ENCODE results near the gene TOMM20. TPM values are rescaled to one million over a fixed set of nuclear protein-coding genes. Genes with fewer than 3 reads are reported as not detected.

TOMM20 gene
- total RNA-seq, 1 donor from 2014 or later: 212 TPM

DNA sequence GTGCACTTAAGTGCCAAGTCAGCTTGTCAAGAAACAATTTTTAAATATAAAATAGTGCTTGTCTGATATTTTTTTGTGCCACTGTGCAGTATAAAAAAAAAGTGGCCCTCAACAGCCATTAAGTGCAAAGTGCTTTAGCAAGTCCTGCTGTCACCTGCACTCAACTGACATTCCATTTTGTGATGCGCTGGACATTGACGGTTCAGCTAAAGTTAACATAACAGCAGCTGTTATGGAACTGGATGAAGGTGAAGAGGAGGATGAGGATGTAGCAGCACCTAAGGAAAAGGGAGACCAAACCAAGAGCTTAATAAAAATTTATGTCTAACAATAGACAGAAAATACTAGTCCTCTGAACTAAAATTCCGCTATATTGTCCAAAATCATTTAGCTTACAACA is 39.7 kb upstream of the TOMM20 start:
- Histone ChIP-seq H3K9me3 (ENCODE audit: low read depth) (no peaks in the 10 kb centered on the region), H3F3A (ENCODE audit: low read depth) (peaks cover 42% of the 10 kb centered on the region), H3K9ac (no peak overlapping the region), H3K79me2 (ENCODE audit: low read depth) (no peaks in the 10 kb centered on the region), H3K4me2 (no peak overlapping the region), H3K36me3 (peaks cover 28% of the 10 kb centered on the region), H4K20me1 (ENCODE audit: low read depth) (no peaks in the 10 kb centered on the region), H2AFZ (replicated peaks) (no peak overlapping the region), H3K4me1 (no peaks in the 10 kb centered on the region), H3K27me3 (no peaks in the 10 kb centered on the region), H3K27ac (no peak overlapping the region), H3K4me3 (no peak overlapping the region)
- DNase-seq (ENCODE audit: low spot score): no peak
- Mint-ChIP-seq H3K9me3 (no peaks in the 10 kb centered on the region), H3K27me3 (ENCODE audit: insufficient read depth, low read depth) (peaks cover 3% of the 10 kb centered on the region), H3K36me3 (peaks cover 15% of the 10 kb centered on the region), H3K4me1 (no peaks in the 10 kb centered on the region), H3K4me3 (no peak overlapping the region), H3K27ac (peak overlapping the region; percentile 37)
- TF ChIP-seq EZH2 (IDR thresholded peaks at IDR 0.05) (no peak), EZH2phosphoT487 (IDR thresholded peaks at IDR 0.05) (no peak)
- TF ChIP-seq, protein P1, sequence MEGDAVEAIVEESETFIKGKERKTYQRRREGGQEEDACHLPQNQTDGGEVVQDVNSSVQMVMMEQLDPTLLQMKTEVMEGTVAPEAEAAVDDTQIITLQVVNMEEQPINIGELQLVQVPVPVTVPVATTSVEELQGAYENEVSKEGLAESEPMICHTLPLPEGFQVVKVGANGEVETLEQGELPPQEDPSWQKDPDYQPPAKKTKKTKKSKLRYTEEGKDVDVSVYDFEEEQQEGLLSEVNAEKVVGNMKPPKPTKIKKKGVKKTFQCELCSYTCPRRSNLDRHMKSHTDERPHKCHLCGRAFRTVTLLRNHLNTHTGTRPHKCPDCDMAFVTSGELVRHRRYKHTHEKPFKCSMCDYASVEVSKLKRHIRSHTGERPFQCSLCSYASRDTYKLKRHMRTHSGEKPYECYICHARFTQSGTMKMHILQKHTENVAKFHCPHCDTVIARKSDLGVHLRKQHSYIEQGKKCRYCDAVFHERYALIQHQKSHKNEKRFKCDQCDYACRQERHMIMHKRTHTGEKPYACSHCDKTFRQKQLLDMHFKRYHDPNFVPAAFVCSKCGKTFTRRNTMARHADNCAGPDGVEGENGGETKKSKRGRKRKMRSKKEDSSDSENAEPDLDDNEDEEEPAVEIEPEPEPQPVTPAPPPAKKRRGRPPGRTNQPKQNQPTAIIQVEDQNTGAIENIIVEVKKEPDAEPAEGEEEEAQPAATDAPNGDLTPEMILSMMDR (IDR thresholded peaks at IDR 0.05): no peak

DNA sequence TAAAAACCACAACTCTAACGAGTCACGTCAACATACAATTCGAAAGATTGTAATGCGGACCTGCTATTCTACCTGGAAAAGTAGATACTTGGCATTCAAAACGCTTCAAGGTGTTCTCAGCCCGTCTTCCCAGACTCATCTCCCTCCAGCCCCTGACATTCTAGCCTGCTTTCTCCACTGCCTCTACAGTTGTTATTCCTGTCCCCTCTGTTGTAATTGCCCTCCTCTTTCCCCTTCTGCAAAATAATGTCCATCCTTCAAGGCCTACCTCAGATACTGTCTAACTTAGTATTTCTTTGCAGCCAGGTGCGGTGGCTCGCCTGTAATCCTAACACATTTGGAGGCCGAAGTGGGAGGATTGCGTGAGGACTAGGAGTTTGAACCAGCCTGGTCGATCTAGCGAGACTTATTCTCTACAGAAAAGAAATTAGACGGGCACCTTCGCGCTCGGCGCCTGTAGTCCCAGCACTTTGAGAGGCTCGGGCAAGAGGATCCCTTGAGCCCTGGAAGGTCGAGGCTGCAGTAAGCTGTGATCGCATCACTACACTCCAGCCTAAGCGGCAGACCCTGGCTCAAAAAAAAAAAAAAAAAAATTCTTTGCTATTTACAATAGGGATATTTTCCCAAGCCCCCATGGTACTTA is 33.2 kb upstream of the TOMM20 start:
- TF ChIP-seq EZH2phosphoT487 (IDR thresholded peaks at IDR 0.05): no peak
- TF ChIP-seq, protein P1 (IDR thresholded peaks at IDR 0.05): no peak
- TF ChIP-seq EZH2 (IDR thresholded peaks at IDR 0.05): no peak
- H3K36me3 ChIP-seq: peaks cover 4% of the 10 kb centered on the region
- peaks cover 7% of the 10 kb centered on the region for H3K4me1 ChIP-seq
- DNase-seq (ENCODE audit: low spot score): peak; percentile 10
- peaks cover 12% of the 10 kb centered on the region for H3K4me1 Mint-ChIP-seq
- H3K27ac ChIP-seq: no peak overlapping the region
- peak overlapping the region; percentile 96 for H2AFZ ChIP-seq (replicated peaks)
- no peaks in the 10 kb centered on the region for H3K27me3 Mint-ChIP-seq (ENCODE audit: insufficient read depth, low read depth)
- peak overlapping the region; percentile 89 for H3K4me2 ChIP-seq
- H3K27ac Mint-ChIP-seq: peak overlapping the region; percentile 41
- H3K9ac ChIP-seq: peak overlapping the region; percentile 50
- peak overlapping the region; percentile 98 for H3K4me3 Mint-ChIP-seq
- H3F3A ChIP-seq (ENCODE audit: low read depth): peaks cover 24% of the 10 kb centered on the region
- H3K9me3 Mint-ChIP-seq: no peaks in the 10 kb centered on the region
- peak overlapping the region; percentile 89 for H3K4me3 ChIP-seq
- H3K9me3 ChIP-seq (ENCODE audit: low read depth): no peaks in the 10 kb centered on the region
- no peaks in the 10 kb centered on the region for H3K27me3 ChIP-seq
- peaks cover 37% of the 10 kb centered on the region for H3K79me2 ChIP-seq (ENCODE audit: low read depth)
- H3K36me3 Mint-ChIP-seq: peaks cover 1% of the 10 kb centered on the region
- no peaks in the 10 kb centered on the region for H4K20me1 ChIP-seq (ENCODE audit: low read depth)

DNA sequence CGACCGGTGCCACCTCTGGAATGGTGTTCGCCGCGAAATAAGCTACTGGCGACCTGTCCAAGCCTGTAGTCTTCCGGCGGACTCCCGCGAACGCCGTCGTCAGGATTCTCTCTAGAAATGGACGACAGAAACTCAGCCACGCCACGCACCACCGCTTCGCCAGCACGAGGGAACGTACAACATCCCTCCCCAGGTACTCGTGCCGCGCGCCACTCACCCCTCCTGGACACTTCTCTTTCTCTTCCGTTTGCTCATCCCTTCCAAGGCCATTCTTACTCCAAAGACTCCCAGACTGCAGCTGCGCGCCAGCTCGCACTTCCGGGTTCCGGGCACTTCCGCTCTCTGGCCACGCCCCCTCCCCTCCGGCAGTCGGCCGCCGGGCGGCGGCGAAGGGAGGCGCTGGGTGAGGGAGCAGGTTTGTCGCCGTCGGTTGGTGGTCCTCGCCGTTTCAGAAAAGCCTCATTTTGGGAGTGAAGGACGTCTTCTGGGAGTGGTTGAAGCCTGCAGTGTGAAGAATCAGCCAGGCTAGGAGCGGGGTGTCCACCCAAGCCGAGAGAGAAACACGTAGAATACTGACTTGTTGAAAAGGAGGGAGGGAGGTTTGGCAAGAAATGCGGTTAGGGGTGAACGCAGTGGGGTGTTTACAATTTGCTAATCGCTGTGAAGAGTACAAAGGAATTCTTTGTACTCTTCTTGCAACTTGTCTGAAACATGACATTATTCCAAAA is 32.5 kb upstream of the TOMM20 start, which contains the start of gene RBM34:
Gene RBM34, minus strand, starts transcription at position 294 of the 728 bp plus-strand sequence. Its CDS starts 24 bp downstream, at position 270.
- no peak for TF ChIP-seq EZH2phosphoT487 (IDR thresholded peaks at IDR 0.05)
- TF ChIP-seq, protein P1 (IDR thresholded peaks at IDR 0.05): peak; percentile 24
- Histone ChIP-seq H3K79me2 (ENCODE audit: low read depth) (peaks cover 44% of the 10 kb centered on the region), H3K27ac (peak within 1 kb of the TSS; percentile 53), H3K27me3 (no peaks in the 10 kb centered on the region), H3K9ac (peak within 1 kb of the TSS; percentile 72), H4K20me1 (ENCODE audit: low read depth) (no peaks in the 10 kb centered on the region), H3K36me3 (peaks cover 4% of the 10 kb centered on the region), H3K4me3 (peak within 1 kb of the TSS; percentile 89), H3F3A (ENCODE audit: low read depth) (peaks cover 20% of the 10 kb centered on the region), H3K9me3 (ENCODE audit: low read depth) (no peaks in the 10 kb centered on the region), H3K4me1 (peaks cover 7% of the 10 kb centered on the region), H3K4me2 (peak within 1 kb of the TSS; percentile 89), H2AFZ (replicated peaks) (peak within 1 kb of the TSS; percentile 96)
- Mint-ChIP-seq H3K9me3 (no peaks in the 10 kb centered on the region), H3K27ac (peak within 1 kb of the TSS; percentile 27), H3K4me1 (peaks cover 12% of the 10 kb centered on the region), H3K36me3 (peaks cover 1% of the 10 kb centered on the region), H3K4me3 (peak within 1 kb of the TSS; percentile 98), H3K27me3 (ENCODE audit: insufficient read depth, low read depth) (no peaks in the 10 kb centered on the region)
- peak; percentile 96 for DNase-seq (ENCODE audit: low spot score)

Data from neural progenitor cell (in vitro differentiated cells).